ENCODE data around the gene CNTFR.

The CNTFR gene

DNA sequence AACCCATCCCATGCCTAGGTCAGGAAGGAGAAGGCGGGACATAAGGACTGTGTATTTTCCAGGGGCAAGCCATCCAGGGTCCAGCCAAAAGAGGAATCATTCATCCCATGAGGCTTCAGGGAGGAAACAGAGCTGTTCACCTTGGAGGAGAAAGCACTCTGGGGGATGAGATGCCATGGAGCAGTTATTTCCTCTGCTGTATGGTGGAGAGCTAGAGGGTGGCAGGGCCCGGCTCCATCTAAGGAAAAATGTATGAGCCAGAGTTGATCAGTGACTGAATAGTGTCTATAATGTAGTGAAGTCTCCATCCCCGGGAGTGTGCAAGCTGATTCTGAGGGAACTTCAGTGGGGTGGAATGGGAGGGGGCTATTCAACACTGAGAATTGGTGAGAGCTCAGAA lies 74.7 kb downstream of the CNTFR start:
- Histone ChIP-seq H3K27ac (ENCODE audit: low read length) (no peak overlapping the region), H3K36me3 (ENCODE audit: insufficient read depth, low read depth, low read length) (no peaks in the 10 kb centered on the region), H3K4me1 (ENCODE audit: insufficient read depth, low read length) (peaks cover 29% of the 10 kb centered on the region; the same call in 1 of the 2 replicates), H3K9me3 (ENCODE audit: insufficient read depth, low read depth, low read length) (no peaks in the 10 kb centered on the region), H3K27me3 (ENCODE audit: insufficient read depth, low read length) (no peaks in the 10 kb centered on the region), H3K4me3 (ENCODE audit: low read length) (no peak overlapping the region), H3K9ac (ENCODE audit: low read depth, low read length) (no peak overlapping the region)

DNA sequence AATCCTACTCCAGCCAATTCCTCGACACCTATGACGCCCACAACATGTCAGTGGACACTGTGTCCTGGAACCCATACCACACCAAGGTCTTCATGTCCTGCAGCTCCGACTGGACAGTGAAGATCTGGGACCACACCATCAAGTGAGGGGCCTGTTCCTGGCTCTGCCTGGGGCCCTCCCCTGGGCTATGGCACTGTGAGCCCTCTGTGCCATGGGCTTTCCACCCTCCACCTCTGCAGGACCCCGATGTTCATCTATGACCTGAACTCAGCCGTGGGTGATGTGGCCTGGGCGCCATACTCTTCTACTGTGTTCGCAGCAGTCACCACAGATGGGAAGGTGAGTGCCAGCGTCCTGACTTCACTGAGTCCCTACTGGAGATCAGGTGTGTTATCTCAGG lies 75.1 kb downstream of the CNTFR start:
- H3K27ac ChIP-seq (ENCODE audit: low read length), result no peak overlapping the region
- H3K27me3 ChIP-seq (ENCODE audit: insufficient read depth, low read length), result no peaks in the 10 kb centered on the region
- H3K4me1 ChIP-seq (ENCODE audit: insufficient read depth, low read length), result peaks cover 29% of the 10 kb centered on the region; the same call in 1 of the 2 replicates
- H3K9ac ChIP-seq (ENCODE audit: low read depth, low read length), result no peak overlapping the region
- H3K4me3 ChIP-seq (ENCODE audit: low read length), result no peak overlapping the region
- H3K9me3 ChIP-seq (ENCODE audit: insufficient read depth, low read depth, low read length), result no peaks in the 10 kb centered on the region
- H3K36me3 ChIP-seq (ENCODE audit: insufficient read depth, low read depth, low read length), result no peaks in the 10 kb centered on the region

DNA sequence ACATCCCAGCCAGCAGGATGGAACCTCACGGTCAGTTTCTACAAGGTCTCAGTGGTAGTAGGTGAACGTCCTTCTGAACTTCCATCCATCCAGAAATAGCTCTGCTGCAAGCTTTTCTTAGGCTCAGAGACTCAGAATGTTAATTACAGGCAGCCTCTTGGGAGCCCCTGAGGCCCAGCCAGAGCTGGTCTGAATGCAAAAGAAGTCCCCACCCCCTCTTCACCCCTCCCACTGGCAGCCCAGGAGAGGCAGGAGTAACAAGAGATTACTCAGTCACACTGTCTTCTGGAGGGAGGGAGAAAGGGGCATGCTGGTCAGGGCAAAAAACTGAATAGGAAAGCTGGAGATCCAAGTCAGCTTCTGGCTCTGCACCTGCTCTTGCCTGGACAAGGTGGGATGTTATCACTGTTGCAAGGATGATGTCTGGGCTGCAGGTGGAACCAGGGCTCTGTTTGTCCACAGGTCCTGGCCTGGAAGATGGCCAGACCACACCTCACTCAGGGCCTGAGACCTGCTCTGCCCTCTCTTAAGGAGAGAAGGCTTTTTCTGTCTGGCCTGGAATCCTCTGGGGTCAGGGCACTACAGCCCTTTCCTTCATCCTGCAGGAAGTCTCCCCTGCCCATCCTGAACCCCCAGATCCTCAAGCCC lies 75.8 kb downstream of the CNTFR start:
- H3K4me1 ChIP-seq (ENCODE audit: insufficient read depth, low read length), result peaks cover 29% of the 10 kb centered on the region; the same call in 1 of the 2 replicates
- H3K9ac ChIP-seq (ENCODE audit: low read depth, low read length), result peak overlapping the region; percentile 50; the same call in 1 of the 2 replicates
- H3K27me3 ChIP-seq (ENCODE audit: insufficient read depth, low read length), result no peaks in the 10 kb centered on the region
- H3K9me3 ChIP-seq (ENCODE audit: insufficient read depth, low read depth, low read length), result no peaks in the 10 kb centered on the region
- H3K36me3 ChIP-seq (ENCODE audit: insufficient read depth, low read depth, low read length), result no peaks in the 10 kb centered on the region
- H3K27ac ChIP-seq (ENCODE audit: low read length), result peak overlapping the region; percentile 42
- H3K4me3 ChIP-seq (ENCODE audit: low read length), result peak overlapping the region; percentile 39; the same call in 1 of the 2 replicates

DNA sequence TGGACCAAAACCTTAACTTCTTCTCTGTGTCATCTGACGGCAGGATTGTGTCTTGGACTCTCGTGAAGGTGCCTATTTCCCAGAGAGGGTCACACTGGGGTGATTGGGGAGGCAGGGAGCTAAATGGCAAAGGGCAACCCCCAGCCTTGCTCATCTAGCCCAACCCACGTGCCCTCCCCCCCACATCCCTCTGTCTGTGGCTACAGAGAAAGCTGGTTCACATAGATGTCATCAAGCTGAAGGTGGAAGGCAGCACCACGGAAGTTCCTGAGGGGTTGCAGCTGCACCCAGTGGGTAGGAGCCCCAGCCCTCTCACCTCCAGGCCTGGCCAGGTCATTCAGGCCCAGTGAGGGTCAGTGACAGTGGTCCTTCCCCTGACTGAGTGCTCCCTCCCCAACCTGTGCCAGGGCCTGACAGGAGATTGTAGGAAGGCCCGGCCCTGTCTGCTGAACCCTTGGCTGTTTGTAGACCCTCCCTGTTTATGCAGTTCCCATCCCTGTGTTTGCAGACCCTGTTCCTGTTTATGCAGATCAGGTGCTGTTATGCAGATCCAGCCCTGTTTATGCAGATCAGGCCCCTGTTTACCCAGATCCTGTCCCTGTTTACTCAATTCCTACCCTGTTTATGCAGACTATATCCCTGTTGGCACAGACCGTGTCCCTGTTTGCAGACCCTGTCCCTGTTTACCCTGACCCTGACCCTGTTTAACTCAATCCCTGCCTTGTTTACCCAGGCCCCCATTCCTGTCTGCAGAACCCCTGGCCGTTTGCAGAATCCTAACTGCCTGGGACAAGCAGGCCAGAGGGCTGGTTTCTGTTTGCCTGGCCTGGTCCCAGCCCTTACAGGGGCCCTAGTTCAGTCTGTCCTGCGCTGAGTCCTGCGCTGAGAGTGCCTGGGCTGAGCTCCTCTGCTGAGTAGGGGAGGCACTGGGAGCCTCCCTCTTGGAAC lies 77.1 kb downstream of the CNTFR start:
- Histone ChIP-seq H3K4me1 (ENCODE audit: insufficient read depth, low read length) (peaks cover 29% of the 10 kb centered on the region; the same call in 1 of the 2 replicates), H3K9me3 (ENCODE audit: insufficient read depth, low read depth, low read length) (no peaks in the 10 kb centered on the region), H3K4me3 (ENCODE audit: low read length) (no peak overlapping the region), H3K27me3 (ENCODE audit: insufficient read depth, low read length) (no peaks in the 10 kb centered on the region), H3K9ac (ENCODE audit: low read depth, low read length) (peak overlapping the region; percentile 50; the same call in 1 of the 2 replicates), H3K27ac (ENCODE audit: low read length) (peak overlapping the region; percentile 42), H3K36me3 (ENCODE audit: insufficient read depth, low read depth, low read length) (no peaks in the 10 kb centered on the region)

DNA sequence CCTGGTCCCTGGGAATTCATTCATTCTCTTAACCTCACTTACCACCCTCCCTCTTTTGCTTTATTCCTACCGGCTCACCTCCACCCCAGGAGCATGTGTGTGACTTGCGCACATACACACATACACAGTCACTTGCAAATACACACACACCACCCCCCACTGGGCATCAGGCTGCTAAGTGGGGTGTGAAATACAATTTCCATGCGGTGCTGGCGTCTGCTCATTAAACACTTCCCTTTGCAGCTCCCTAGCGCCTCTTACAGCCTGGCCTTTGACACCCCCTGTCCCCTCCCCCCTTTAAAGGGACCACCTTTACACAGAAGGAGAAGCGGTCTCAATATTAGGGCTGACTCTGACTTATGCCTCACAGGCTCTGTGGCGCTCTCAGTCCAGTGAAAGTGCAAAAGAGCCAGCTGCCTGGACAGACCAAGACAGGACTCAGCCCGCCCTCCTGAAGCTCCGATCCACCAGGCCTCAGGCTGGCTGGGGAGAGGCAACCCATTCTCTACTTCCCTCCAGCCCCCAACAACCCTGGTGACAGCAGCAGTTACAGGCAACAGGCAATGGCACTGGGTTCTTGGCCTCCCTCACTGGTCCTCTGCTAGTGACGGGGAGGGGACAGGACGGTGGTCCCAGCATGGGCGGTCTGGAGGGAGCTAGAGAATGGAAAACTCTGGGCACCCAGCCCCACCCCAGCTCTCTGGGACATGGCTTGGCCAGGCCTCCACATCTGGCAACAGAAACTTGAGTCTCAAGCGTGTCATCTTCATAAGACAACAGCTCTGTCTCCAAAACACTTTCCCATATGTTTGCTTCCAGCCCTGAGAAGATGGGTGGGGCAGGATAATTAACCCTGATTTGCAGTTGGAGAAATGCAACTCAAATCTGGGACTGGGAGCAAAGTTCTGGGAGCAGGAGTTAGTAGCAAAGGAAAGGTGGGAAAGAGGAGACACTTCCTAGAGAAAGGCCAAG lies 78.7 kb downstream of the CNTFR start:
- H3K27me3 ChIP-seq (ENCODE audit: insufficient read depth, low read length), result no peaks in the 10 kb centered on the region
- no peaks in the 10 kb centered on the region for H3K9me3 ChIP-seq (ENCODE audit: insufficient read depth, low read depth, low read length)
- H3K4me3 ChIP-seq (ENCODE audit: low read length), result no peak overlapping the region
- H3K36me3 ChIP-seq (ENCODE audit: insufficient read depth, low read depth, low read length), result no peaks in the 10 kb centered on the region
- H3K4me1 ChIP-seq (ENCODE audit: insufficient read depth, low read length), result peaks cover 29% of the 10 kb centered on the region; the same call in 1 of the 2 replicates
- no peak overlapping the region; the same call in 1 of the 2 replicates for H3K9ac ChIP-seq (ENCODE audit: low read depth, low read length)
- no peak overlapping the region for H3K27ac ChIP-seq (ENCODE audit: low read length)

DNA sequence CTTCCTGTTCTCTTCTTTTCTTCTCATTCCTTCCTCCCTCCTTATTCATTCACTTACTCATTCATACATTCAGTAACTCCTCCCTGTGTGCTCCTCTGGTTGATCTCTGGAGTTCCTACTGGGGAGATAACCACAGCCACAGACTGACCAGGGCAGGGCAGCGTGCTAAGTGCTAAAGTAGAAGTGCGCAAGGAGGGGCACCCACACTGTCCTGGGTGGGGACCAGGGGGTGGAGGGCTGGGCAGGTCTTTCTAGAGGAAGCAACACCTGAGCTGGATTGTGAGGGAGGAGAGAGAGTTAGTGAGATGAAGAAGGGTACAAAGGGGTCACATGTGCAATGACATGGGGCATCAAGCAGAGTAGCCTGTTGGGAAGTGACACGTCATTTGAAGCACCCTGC lies 80.6 kb downstream of the CNTFR start:
- no peaks in the 10 kb centered on the region for H3K27me3 ChIP-seq (ENCODE audit: insufficient read depth, low read length)
- peaks cover 27% of the 10 kb centered on the region; the same call in 1 of the 2 replicates for H3K4me1 ChIP-seq (ENCODE audit: insufficient read depth, low read length)
- no peak overlapping the region for H3K9ac ChIP-seq (ENCODE audit: low read depth, low read length)
- H3K4me3 ChIP-seq (ENCODE audit: low read length), result no peak overlapping the region
- H3K27ac ChIP-seq (ENCODE audit: low read length), result no peak overlapping the region
- H3K9me3 ChIP-seq (ENCODE audit: insufficient read depth, low read depth, low read length), result no peaks in the 10 kb centered on the region
- H3K36me3 ChIP-seq (ENCODE audit: insufficient read depth, low read depth, low read length), result no peaks in the 10 kb centered on the region

DNA sequence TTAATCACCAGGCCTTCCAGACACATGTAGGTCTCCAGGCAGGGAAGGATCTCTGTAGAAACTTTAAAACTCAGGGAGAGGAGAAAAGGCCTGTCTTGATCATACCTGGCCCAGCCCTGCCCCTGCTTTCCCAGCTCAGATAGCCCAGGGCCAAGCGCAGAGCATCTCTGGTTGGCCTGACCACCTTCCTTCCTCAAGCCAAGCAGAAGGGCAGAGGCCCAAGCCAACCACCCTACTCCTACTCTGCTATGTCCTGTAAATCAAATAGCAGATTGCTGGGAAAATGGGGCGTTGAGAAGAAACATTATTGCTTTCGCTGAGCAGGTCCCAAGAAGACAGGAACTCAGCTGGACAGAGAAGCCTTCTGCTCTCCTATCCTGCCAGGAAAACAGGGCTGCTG lies 81.1 kb downstream of the CNTFR start:
- Histone ChIP-seq H3K4me1 (ENCODE audit: insufficient read depth, low read length) (peaks cover 23% of the 10 kb centered on the region; the same call in 1 of the 2 replicates), H3K4me3 (ENCODE audit: low read length) (no peak overlapping the region), H3K36me3 (ENCODE audit: insufficient read depth, low read depth, low read length) (no peaks in the 10 kb centered on the region), H3K9me3 (ENCODE audit: insufficient read depth, low read depth, low read length) (no peaks in the 10 kb centered on the region), H3K27me3 (ENCODE audit: insufficient read depth, low read length) (no peaks in the 10 kb centered on the region), H3K27ac (ENCODE audit: low read length) (no peak overlapping the region), H3K9ac (ENCODE audit: low read depth, low read length) (no peak overlapping the region)

DNA sequence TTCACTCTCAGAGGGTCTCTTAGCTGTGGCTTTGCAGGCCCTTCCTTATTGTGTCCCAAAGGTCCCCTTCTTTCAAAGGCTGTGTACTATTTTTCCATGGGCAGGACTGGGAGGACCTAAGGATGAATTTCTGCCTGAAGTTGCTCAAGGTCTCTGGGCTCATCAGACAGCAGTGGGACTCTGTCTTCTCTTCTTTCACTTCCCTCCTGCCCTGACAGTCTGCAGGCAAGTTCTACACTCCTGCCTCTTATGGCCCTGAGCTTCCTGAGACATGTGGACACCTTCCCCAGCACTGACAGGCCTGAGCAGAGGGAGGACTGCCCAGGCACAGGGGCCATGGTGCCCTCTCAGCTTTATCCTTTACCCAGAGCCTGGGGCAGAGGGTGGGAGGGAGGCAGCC lies 81.6 kb downstream of the CNTFR start:
- peaks cover 18% of the 10 kb centered on the region; the same call in 1 of the 2 replicates for H3K4me1 ChIP-seq (ENCODE audit: insufficient read depth, low read length)
- no peaks in the 10 kb centered on the region for H3K27me3 ChIP-seq (ENCODE audit: insufficient read depth, low read length)
- H3K4me3 ChIP-seq (ENCODE audit: low read length), result no peak overlapping the region
- H3K9me3 ChIP-seq (ENCODE audit: insufficient read depth, low read depth, low read length), result no peaks in the 10 kb centered on the region
- H3K36me3 ChIP-seq (ENCODE audit: insufficient read depth, low read depth, low read length), result no peaks in the 10 kb centered on the region
- no peak overlapping the region for H3K27ac ChIP-seq (ENCODE audit: low read length)
- no peak overlapping the region for H3K9ac ChIP-seq (ENCODE audit: low read depth, low read length)

DNA sequence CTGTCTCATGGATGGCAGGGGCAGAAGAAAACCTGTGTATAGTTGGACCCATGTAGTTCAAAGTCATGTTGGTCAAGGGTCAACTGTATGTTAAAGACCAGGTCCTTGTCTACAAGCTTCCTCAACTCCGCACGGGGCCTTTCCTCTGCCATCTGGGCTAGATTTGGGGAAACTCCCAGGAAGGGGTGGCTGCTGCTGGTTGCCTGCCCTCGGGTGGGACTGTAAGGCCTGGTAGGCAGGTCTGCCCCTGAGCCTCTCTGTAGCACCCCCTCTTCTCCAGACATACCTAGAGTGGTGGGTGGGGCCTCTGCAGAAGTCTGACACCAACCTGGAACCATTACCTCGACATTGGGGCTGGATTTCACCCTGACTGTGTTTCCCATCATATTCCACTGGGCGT lies 82.0 kb downstream of the CNTFR start:
- H3K27me3 ChIP-seq (ENCODE audit: insufficient read depth, low read length), result no peaks in the 10 kb centered on the region
- H3K36me3 ChIP-seq (ENCODE audit: insufficient read depth, low read depth, low read length), result no peaks in the 10 kb centered on the region
- no peak overlapping the region for H3K27ac ChIP-seq (ENCODE audit: low read length)
- H3K9me3 ChIP-seq (ENCODE audit: insufficient read depth, low read depth, low read length), result no peaks in the 10 kb centered on the region
- no peak overlapping the region for H3K4me3 ChIP-seq (ENCODE audit: low read length)
- peaks cover 14% of the 10 kb centered on the region; the same call in 1 of the 2 replicates for H3K4me1 ChIP-seq (ENCODE audit: insufficient read depth, low read length)
- H3K9ac ChIP-seq (ENCODE audit: low read depth, low read length), result no peak overlapping the region

DNA sequence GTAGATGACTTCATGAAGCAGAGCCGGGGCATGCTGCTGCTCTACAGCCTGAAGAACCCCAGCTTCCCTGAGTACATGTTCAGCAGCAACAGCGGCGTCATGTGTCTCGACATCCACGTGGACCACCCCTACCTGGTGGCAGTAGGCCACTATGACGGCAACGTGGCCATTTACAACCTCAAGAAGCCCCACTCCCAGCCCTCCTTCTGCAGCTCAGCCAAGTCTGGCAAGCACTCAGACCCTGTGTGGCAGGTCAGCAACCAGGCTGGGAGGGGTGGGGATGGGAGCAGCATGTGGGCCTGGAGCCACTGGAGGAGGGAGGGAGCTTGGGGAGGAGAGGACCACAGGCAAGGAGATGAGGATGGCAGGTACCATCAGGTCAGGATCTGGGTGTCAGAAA lies 82.9 kb downstream of the CNTFR start:
- H3K4me3 ChIP-seq (ENCODE audit: low read length), result no peak overlapping the region
- peaks cover 8% of the 10 kb centered on the region; the same call in 1 of the 2 replicates for H3K4me1 ChIP-seq (ENCODE audit: insufficient read depth, low read length)
- no peaks in the 10 kb centered on the region for H3K36me3 ChIP-seq (ENCODE audit: insufficient read depth, low read depth, low read length)
- H3K27me3 ChIP-seq (ENCODE audit: insufficient read depth, low read length), result no peaks in the 10 kb centered on the region
- H3K27ac ChIP-seq (ENCODE audit: low read length), result no peak overlapping the region
- H3K9me3 ChIP-seq (ENCODE audit: insufficient read depth, low read depth, low read length), result no peaks in the 10 kb centered on the region
- no peak overlapping the region for H3K9ac ChIP-seq (ENCODE audit: low read depth, low read length)

Data from iPS-20b (cell line).